Ovary (tissue), 9 donors: ENCODE measurements around the gene FEV. TPM values are rescaled to one million over a fixed set of nuclear protein-coding genes. Genes with fewer than 3 reads are reported as not detected.

Source experiments
- DNase-seq, 5 donors: peaks; one replicate each; pipeline ENCODE4 v3.0.0-alpha.2; 2019 to 2020
- H3K27ac ChIP-seq, 2 donors: fragments of 200-600 bp; one replicate each; pipeline versions ENCODE4 v1.5.1 to v1.8.0; 2019 to 2022
- H3K27me3 ChIP-seq: fragments of 200-600 bp; one replicate; pipeline ENCODE4 v1.8.0; 2022
- H3K36me3 ChIP-seq: fragments of 200-600 bp; sonication (generic); one replicate; pipeline ENCODE4 v1.5.1; 2019
- H3K4me1 ChIP-seq: one replicate; pipeline ENCODE4 v1.8.1; 2013; ENCODE audit warnings: mild to moderate bottlenecking, moderate library complexity; ENCODE audit not compliant: insufficient read depth
- H3K4me3 ChIP-seq: fragments of 200-600 bp; sonication (generic); one replicate; pipeline ENCODE4 v1.5.1; 2017
- H3K9me3 ChIP-seq, 2 donors: fragments of 200-600 bp in 1 of 2; sonication (generic) in 1 of 2; one replicate each; pipeline versions ENCODE4 v1.5.1 to v1.8.1; 2013 to 2019; ENCODE audit warnings: mild to moderate bottlenecking in 1 of 2, moderate library complexity in 1 of 2
- CTCF ChIP-seq, 3 donors: fragments of 450-650 bp in 2 of 3; fragments of 200-600 bp in 1 of 3; IDR thresholded peaks; one replicate each; pipeline versions ENCODE4 v1.5.1 to v1.8.0; 2016 to 2022; ENCODE audit warnings: antibody characterized with exemption in 3 of 3, mild to moderate bottlenecking in 1 of 3
- EP300 ChIP-seq: sonication (generic); formaldehyde crosslinking; IDR thresholded peaks from one replicate; pipeline ENCODE4 v1.6.1; 2017; ENCODE audit warnings: antibody characterized with exemption
- POLR2A ChIP-seq: fragments of 450-650 bp; IDR thresholded peaks from one replicate; pipeline ENCODE4 v1.6.1; 2017; ENCODE audit warnings: antibody characterized with exemption, mild to moderate bottlenecking, moderate library complexity
- whole genome bisulfite sequencing, 3 donors: extraction: QIAGEN DNeasy Blood & Tissue Kit in 1 of 3; methylation state at CpG; one replicate each; pipeline versions ENCODE4 v1.1.5 to v1.1.7; 2013 to 2017; 5-methylcytosine and 5-hydroxymethylcytosine counted together
- intact Hi-C, 4 donors: fragments of 100-400 bp; cut with DNase I; formaldehyde crosslinking; loops; one replicate each; pipeline versions ENCODE4 v1.11.0 to v1.15.1; 2022 to 2023
- polyA plus RNA-seq, 2 donors: library from polyadenylated mRNA; stranded (reverse); fragments of 200-250 nt in 1 of 2; fragments of 350-450 nt in 1 of 2; fragmentation: Illumina TruSeq in 1 of 2; extraction: RNeasy Lipid Tissue Mini Kit (QIAGEN cat#74804) in 1 of 2; gene quantifications; one replicate each; pipeline ENCODE4 v1.2.3, GENCODE V29; 2013 to 2014
- total RNA-seq, 7 donors: library from RNA; depleted of rRNA in 2 of 7; stranded (reverse); fragments of >200 nt in 2 of 7; fragmentation: NEBNext Ultra II Directional in 3 of 7; extraction: Animal tissue kit (Norgen Biotek cat#: 25700) in 3 of 7; gene quantifications; one replicate each; pipeline versions ENCODE4 v1.1.0 to v1.2.4, GENCODE V29; 2016 to 2023
- donor health status: DM: no; HTN: no; CAD: no; lungs with moderate emphysema.
- donor health status: DM: no; HTN: no; CAD: no.
- donor health status: Bipolar disorder and iron deficiency.
- donor health status: DM: yes; HTN: yes; CAD: no.
- donor health status: DM: no; HTN: no; CAD: no.
- donor health status: DM: yes; HTN: yes; CAD: no.

Gene FEV
- total and polyA plus RNA-seq, 9 donors, result 0.11 to 0.13 TPM; not detected in 7

DNA sequence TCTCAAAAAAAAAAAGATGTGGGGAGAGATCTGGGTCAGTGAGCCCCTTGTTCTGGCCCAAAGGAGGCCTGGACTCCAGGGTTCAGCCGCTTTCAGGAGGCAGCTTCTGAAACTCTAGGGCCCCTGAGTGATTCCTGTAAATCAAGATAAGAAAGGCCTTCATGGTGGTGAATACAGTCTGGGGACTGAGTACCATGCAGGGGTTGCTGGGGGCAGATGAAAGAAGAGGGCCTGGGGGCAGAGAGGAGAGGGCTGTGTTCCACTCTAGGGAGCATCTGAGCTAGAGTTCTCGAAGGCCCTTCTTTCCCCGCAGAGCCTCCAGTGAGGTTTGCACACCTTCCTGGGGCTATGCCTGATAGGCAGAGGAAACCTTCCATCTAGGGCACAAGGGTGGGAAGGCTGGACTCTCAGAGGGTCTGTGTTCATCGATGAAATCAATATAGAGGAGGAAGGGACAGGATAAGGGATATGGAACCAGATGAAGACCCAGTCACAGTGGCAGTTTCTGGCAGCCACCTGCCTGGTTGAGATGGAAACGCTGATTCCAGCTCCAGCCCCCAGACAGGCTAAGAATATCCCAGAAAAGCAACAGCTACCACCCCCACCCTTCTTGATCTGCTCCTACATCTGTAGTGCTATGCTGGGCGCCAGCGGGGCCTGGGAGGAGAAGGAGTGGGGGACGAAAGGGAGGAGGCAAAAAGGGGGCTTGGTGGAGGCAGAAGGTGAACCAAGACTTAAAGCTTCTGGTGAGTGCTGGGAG lies 30.3 kb downstream of the FEV start:
- Histone ChIP-seq H3K4me1 (no peaks in the 10 kb centered on the region), H3K36me3 (no peaks in the 10 kb centered on the region), H3K9me3 (no peaks in the 10 kb centered on the region), H3K27me3 (no peaks in the 10 kb centered on the region), H3K27ac (no peak overlapping the region), H3K4me3 (no peak overlapping the region)
- WGBS, 3 donors, result 68 to 71% (median 71%) methylated on average over 8 of the region's 8 CpGs
- DNase-seq, result no peak
- TF ChIP-seq CTCF (IDR thresholded peaks at IDR 0.05) (no peak), POLR2A (no peak), EP300 (no peak)
- intact Hi-C loops, result no loop called here

DNA sequence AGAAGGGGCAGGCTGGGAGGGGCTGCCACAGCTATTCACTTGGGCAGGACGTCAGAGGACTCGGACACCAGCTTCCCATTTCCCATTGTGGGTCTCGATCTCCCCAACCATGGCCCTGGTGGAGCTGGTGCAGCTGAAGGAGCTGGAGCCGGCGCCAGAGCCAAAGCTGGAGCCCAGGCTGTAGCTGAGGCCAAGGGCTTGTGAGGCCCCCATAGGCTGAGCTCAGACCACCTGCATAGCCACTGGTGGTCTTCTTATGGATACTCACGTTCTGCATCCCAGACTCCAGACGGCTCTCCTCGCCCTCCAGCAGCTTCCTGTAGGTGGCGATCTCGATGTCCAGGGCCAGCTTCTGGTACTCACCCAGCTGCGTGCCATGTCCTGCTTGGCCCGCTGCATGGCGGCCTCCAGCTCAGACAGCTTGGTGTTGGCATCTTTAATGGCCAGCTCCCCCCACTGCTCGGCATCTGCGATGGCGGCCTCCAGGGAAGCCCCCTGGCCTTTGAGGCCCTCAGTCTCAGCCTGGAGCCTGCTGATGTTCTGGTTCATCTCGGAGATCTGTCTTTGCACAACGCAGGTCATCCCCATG lies 31.5 kb downstream of the FEV start:
- H3K4me3 ChIP-seq, result no peak overlapping the region
- intact Hi-C loops, result no loop called here
- H3K36me3 ChIP-seq, result no peaks in the 10 kb centered on the region
- no peak for DNase-seq
- no peak for TF ChIP-seq CTCF (IDR thresholded peaks at IDR 0.05)
- TF ChIP-seq EP300, result no peak
- no peak for TF ChIP-seq POLR2A
- WGBS, 3 donors, result 62 to 70% (median 69%) methylated on average over 17 to 18 of the region's 18 CpGs
- H3K9me3 ChIP-seq, result no peaks in the 10 kb centered on the region
- H3K4me1 ChIP-seq, result no peaks in the 10 kb centered on the region
- no peak overlapping the region for H3K27ac ChIP-seq
- no peaks in the 10 kb centered on the region for H3K27me3 ChIP-seq

- H3K27me3 ChIP-seq, result no peaks in the 10 kb centered on the region
- no peaks in the 10 kb centered on the region for H3K4me1 ChIP-seq
- H3K36me3 ChIP-seq, result no peaks in the 10 kb centered on the region
- DNase-seq, result no peak
- H3K9me3 ChIP-seq, result no peaks in the 10 kb centered on the region
- intact Hi-C loops, result no loop called here
- no peak overlapping the region for H3K27ac ChIP-seq
- no peak overlapping the region for H3K4me3 ChIP-seq
- TF ChIP-seq EP300 (no peak), CTCF (IDR thresholded peaks at IDR 0.05) (no peak), POLR2A (no peak)
- WGBS, 3 donors, result 91 to 94% (median 92%) methylated on average over 7 of the region's 7 CpGs
Observed at GRCh38 chr2:218952160-218952559, 32.8 kb downstream of the FEV start.

GRCh38 chr2:218946621-218947020 lies 38.4 kb downstream of the FEV start:
- H3K27me3 ChIP-seq, result no peaks in the 10 kb centered on the region

More at GRCh38 chr2:218946621-218947020, 38.4 kb downstream of the FEV start:
- Histone ChIP-seq H3K4me3 (no peak overlapping the region), H3K4me1 (no peaks in the 10 kb centered on the region), H3K9me3 (no peaks in the 10 kb centered on the region), H3K36me3 (no peaks in the 10 kb centered on the region), H3K27ac (no peak overlapping the region)
- 77 to 91% (median 86%) methylated on average over 1 of the region's 1 CpG for WGBS, 3 donors
- intact Hi-C loops, result no loop called here
- DNase-seq, result no peak
- TF ChIP-seq EP300 (no peak), POLR2A (no peak), CTCF (IDR thresholded peaks at IDR 0.05) (no peak)
